C4-2B (cell line): ENCODE data around the gene LMLN.

Source experiments
- CTCF ChIP-seq: fragments of 450-650 bp; conservative IDR thresholded peaks from 2 replicates; pipeline ENCODE4 v1.5.1; 2017; ENCODE audit warnings: mild to moderate bottlenecking
- ZFX ChIP-seq: fragments of 450-650 bp; IDR thresholded peaks from 2 replicates; pipeline ENCODE4 v1.6.1; 2017

- TF ChIP-seq CTCF: no peak
- no peak for TF ChIP-seq ZFX
These were observed 4.0 kb upstream of the LMLN start for GRCh38 chr3:197955892-197956477.
